Measurements from ENCODE around the gene GRIP1.

The GRIP1 gene

GRCh38 chr12:66441905-66442559 lies 236.8 kb downstream of the GRIP1 start:
- no peak for TF ChIP-seq TCF12 (IDR thresholded peaks at IDR 0.05; ENCODE audit: low read depth)
- no peak for TF ChIP-seq EP300 (IDR thresholded peaks at IDR 0.05; ENCODE audit: borderline replicate concordance)
- TF ChIP-seq CEBPB (IDR thresholded peaks at IDR 0.05), result no peak
- no peak for TF ChIP-seq EGR1 (IDR thresholded peaks at IDR 0.05)
- TF ChIP-seq ZBTB7A (IDR thresholded peaks at IDR 0.05; ENCODE audit: low read depth), result no peak

GRCh38 chr12:66438601-66439000 lies 240.3 kb downstream of the GRIP1 start:
- TF ChIP-seq TAF1 (IDR thresholded peaks at IDR 0.05; ENCODE audit: low read depth), result no peak
- TF ChIP-seq EGR1 (IDR thresholded peaks at IDR 0.05), result no peak
- TF ChIP-seq RAD21 (IDR thresholded peaks at IDR 0.05; ENCODE audit: low read depth), result no peak
- TF ChIP-seq EP300 (IDR thresholded peaks at IDR 0.05; ENCODE audit: borderline replicate concordance), result no peak
- no peak for TF ChIP-seq YY1 (IDR thresholded peaks at IDR 0.05; ENCODE audit: low read depth)
- no peak for TF ChIP-seq FOXM1 (IDR thresholded peaks at IDR 0.05; ENCODE audit: borderline replicate concordance, low read depth)

- TF ChIP-seq REST (IDR thresholded peaks at IDR 0.05; ENCODE audit: low read depth), result no peak
Observed at GRCh38 chr12:66430106-66430505, 248.8 kb downstream of the GRIP1 start.

- no peak for TF ChIP-seq TEAD4 (IDR thresholded peaks at IDR 0.05)
- TF ChIP-seq ZBTB7A (IDR thresholded peaks at IDR 0.05; ENCODE audit: low read depth), result no peak
- no peak for TF ChIP-seq CREB1 (IDR thresholded peaks at IDR 0.05; ENCODE audit: low read depth)
- TF ChIP-seq EP300 (IDR thresholded peaks at IDR 0.05; ENCODE audit: borderline replicate concordance), result no peak
- TF ChIP-seq RAD21 (IDR thresholded peaks at IDR 0.05; ENCODE audit: low read depth), result no peak
Observed at GRCh38 chr12:66428870-66429269, 250.0 kb downstream of the GRIP1 start.

- TF ChIP-seq RAD21 (IDR thresholded peaks at IDR 0.05; ENCODE audit: low read depth) (no peak), TAF1 (IDR thresholded peaks at IDR 0.05; ENCODE audit: low read depth) (no peak), FOXM1 (IDR thresholded peaks at IDR 0.05; ENCODE audit: borderline replicate concordance, low read depth) (no peak)
Observed at GRCh38 chr12:66428261-66428660, 250.6 kb downstream of the GRIP1 start.

- no peak for TF ChIP-seq YY1 (IDR thresholded peaks at IDR 0.05; ENCODE audit: low read depth)
- no peak for TF ChIP-seq MAX (IDR thresholded peaks at IDR 0.05)
- TF ChIP-seq FOXM1 (IDR thresholded peaks at IDR 0.05; ENCODE audit: borderline replicate concordance, low read depth), result no peak
- no peak for TF ChIP-seq CEBPB (IDR thresholded peaks at IDR 0.05)
- TF ChIP-seq USF1 (IDR thresholded peaks at IDR 0.05), result no peak
- TF ChIP-seq EP300 (IDR thresholded peaks at IDR 0.05; ENCODE audit: borderline replicate concordance), result no peak
Observed at GRCh38 chr12:66426696-66427095, 252.2 kb downstream of the GRIP1 start.

- TF ChIP-seq REST (IDR thresholded peaks at IDR 0.05; ENCODE audit: low read depth), result no peak
- no peak for TF ChIP-seq CEBPB (IDR thresholded peaks at IDR 0.05)
- no peak for TF ChIP-seq YY1 (IDR thresholded peaks at IDR 0.05; ENCODE audit: low read depth)
- TF ChIP-seq TAF1 (IDR thresholded peaks at IDR 0.05; ENCODE audit: low read depth), result no peak
- no peak for TF ChIP-seq USF1 (IDR thresholded peaks at IDR 0.05)
- TF ChIP-seq ZBTB7A (IDR thresholded peaks at IDR 0.05; ENCODE audit: low read depth), result no peak
Observed at GRCh38 chr12:66423266-66423665, 255.6 kb downstream of the GRIP1 start.

- TF ChIP-seq CEBPB (IDR thresholded peaks at IDR 0.05) (no peak), YY1 (IDR thresholded peaks at IDR 0.05; ENCODE audit: low read depth) (no peak), TAF1 (IDR thresholded peaks at IDR 0.05; ENCODE audit: low read depth) (no peak), MAX (IDR thresholded peaks at IDR 0.05) (no peak), FOXM1 (IDR thresholded peaks at IDR 0.05; ENCODE audit: borderline replicate concordance, low read depth) (no peak), RAD21 (IDR thresholded peaks at IDR 0.05; ENCODE audit: low read depth) (no peak), EGR1 (IDR thresholded peaks at IDR 0.05) (no peak), USF1 (IDR thresholded peaks at IDR 0.05) (no peak), ZBTB7A (IDR thresholded peaks at IDR 0.05; ENCODE audit: low read depth) (no peak), TCF12 (IDR thresholded peaks at IDR 0.05; ENCODE audit: low read depth) (no peak), TEAD4 (IDR thresholded peaks at IDR 0.05) (no peak), REST (IDR thresholded peaks at IDR 0.05; ENCODE audit: low read depth) (no peak), EP300 (IDR thresholded peaks at IDR 0.05; ENCODE audit: borderline replicate concordance) (no peak), NFIC (IDR thresholded peaks at IDR 0.05) (no peak), CREB1 (IDR thresholded peaks at IDR 0.05; ENCODE audit: low read depth) (no peak)
Observed at GRCh38 chr12:66418908-66419307, 260.0 kb downstream of the GRIP1 start.
